ENCODE results near the gene ATP5ME.
"Not testable (repeated sequence)": the region's sequence is repeated elsewhere in the genome, so short reads cannot be mapped to it uniquely, and the experiment has no call there.

Gene ATP5ME

DNA sequence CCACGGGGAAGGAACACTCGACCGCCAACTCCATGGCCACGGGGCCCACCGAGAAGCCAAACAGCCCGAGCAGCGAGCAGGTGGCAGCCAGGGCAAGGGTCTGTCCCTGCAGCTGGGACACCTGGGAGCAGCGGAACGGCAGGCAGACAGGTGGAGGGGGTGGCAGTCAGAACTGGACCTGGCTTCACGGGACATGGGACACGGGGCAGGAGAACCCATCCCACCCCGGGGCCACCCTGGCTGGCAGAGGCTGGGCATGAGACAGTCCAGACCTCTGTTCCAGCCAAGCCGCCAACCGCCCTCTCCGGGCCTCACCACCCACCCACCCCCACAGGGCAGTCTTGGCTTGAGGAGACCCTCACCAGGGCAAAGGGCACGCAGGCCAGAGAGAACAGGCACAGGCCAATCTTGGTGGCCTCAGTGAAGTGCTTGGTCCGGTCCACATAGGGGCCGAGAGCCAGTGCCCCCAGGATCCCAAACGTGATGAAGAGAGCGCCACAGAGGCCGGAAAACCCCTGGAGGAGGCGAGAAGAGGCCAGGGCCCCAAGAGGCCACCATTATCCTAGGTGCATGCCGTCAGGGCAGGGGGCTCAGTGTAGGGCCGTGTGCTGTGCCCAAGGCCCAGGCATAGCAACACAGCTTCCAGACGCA lies 9.3 kb upstream of the ATP5ME start:
- no peak for DNase-seq

DNA sequence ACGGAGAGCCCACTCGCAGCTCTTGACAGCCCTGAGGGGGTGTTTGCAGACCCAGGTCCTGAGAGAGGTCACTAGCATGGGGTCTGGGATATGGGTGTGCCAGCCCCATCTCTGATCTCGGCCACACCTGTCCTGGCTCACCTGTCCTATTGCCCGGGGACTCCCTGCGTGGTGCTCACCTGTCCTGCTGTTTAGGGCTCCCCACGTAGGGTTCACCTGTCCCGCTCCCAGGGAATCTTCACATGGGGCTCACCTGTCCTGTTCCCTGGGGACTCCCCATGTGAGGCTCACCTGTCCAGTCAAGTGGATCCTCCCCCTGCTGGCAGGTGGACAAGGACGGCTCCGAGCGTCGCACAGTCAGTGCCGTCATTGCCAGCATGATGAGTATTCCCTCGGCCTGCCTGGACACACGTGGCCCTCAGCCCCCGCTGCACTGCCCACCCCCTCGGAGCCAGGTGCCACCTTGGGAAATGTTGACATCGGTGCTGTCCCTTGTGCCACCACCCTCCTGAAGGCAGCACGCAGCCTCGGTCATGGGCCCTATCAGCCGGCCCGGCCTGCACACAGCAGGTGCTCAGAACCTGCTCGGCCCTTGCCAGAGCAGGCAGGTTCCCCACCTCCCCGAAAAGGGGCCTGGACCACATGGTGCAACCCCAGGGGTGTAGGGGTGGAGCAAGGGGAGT lies 8.6 kb upstream of the ATP5ME start:
- no peak for DNase-seq

DNA sequence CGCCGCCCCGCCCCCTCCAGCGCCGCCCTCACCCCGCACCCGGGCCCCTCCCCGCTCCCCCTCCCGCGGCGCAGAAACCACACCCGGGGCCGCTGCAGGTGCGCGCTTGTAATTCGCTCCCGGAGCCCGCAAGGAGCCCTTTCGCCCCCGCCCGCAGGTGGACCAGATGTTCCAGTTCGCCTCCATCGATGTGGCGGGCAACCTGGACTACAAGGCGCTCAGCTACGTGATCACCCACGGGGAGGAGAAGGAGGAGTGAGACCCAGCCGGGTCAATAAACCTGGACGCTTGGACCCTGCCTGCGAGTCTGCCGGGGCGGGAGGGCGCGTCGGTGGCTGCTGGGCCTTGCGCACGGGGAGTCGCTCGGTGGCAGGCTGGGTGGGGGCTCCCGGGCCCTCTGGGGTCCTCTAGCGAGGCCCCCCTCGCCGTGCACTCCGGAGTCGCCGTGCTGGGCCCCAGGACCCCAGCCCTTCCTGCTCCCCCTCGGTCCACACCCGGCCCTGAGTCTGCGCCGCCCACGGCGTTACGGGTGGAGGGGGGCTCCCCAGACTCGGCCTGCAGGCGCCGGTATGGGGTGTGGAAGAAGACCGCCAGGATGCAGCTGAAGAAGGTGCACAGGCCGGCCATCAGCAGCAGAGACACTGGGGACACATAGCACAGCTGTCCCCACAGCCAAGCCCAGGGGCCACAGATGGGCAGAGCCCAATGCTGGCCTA lies 7.8 kb upstream of the ATP5ME start:
- peak; percentile 27 for DNase-seq

DNA sequence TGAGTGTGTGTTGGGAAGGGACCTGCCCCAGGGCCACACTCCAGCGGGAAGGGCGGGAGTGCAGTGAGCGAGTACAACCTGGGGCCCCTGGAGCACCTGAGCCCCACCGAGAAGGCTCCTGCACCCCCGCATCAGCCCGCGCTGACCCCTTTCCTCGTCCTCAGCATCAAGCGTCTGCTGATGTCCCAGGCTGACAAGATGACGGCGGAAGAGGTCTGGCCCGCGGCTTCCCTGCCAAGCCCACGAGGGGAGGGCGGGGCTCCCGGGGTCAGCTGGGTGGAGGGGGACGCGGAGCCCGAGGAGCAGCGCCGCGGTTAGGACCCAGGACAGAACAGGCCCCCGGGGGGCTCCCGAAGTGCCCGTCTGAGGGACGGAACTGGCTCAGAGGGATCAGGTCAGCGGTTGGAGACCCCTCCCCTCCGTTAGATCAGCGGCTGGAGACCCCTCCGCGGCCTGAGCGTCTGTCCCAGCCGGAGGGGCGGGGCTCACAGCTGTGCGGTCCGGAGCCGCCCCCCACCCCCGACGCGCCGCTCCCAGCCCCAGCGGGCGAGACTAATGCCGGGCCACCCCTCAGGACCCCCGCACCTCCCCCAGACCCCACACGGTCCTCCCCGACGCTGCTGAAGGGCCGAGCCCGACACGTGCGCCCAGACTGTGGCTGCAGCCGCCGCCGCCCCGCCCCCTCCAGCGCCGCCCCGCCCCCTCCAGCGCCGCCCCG lies 7.0 kb upstream of the ATP5ME start:
- peak; percentile 18 for DNase-seq

DNA sequence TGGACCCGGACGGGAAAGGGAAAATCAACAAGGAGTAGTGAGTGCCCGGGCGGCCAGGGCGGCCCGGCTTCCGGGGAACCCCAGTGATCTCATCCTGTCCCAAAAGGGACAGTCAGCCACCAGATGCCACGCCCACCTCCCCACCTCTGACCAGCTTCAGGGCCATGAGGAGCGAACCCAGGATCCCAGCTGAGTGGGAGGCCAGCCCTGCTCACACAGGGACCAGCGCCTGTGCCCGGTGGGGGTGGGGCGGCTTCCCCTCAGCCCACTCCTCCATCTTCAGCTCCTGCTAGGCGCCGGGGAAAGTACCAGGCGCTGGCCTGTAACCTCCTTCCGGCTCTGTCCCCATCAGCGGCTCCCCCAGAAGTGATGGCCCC lies 6.5 kb upstream of the ATP5ME start:
- no peak for DNase-seq

DNA sequence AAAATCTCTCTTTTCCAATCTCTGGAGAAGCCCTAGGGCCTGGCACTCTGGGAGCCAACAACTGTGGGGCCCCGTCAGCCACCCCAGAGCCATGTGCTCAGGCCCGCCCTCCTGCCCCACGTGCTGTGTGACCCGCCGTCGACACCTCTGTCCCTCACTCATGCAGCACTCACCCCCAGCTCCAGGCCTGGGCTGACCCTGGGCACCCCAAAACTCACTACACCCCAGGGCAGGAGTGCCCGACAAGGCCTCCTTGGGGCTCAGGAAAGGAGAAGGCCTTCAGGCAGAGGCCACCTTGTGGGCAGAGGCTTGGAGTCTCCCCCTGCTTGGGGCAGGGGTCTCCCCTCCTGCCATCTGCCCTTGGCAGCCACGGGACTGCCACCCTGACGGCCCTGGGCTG lies 6.0 kb upstream of the ATP5ME start:
- no peak for DNase-seq

DNA sequence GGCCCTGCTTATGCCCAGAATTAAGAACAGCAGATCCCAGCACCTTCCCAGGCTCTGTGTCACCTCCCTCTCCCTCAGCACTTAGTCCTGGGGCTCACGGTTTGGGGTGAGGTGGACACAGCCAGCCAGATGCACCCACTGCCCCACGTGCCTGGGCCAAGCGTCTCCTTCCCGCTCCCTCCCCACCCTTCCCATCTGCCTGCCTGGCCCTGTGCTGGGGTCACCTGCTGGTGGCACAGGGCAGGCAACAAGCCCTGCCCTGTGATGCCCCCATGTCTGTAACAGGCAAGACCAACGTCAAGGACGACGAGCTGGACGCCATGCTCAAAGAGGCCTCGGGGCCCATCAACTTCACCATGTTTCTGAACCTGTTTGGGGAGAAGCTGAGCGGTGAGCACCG lies 5.6 kb upstream of the ATP5ME start:
- DNase-seq: no peak

DNA sequence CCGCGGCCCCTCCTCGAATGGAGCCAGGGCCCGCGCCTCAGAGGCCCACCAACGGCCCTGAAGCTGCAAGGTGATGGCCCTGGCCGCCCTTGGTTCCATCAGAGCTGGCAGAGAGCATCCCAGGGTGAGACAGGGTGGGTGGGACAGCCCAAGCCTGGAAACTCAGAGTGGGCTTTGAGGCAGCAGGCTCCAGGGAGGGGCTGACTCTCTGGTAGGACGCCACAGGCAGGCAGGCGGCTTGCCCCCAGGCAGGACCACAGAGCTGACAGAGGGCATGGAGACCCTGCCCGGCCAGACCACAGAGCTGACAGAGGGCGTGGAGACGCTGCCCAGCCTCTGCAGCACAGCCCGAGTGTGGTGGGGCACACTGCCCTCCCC lies 5.0 kb upstream of the ATP5ME start:
- DNase-seq: no peak

DNA sequence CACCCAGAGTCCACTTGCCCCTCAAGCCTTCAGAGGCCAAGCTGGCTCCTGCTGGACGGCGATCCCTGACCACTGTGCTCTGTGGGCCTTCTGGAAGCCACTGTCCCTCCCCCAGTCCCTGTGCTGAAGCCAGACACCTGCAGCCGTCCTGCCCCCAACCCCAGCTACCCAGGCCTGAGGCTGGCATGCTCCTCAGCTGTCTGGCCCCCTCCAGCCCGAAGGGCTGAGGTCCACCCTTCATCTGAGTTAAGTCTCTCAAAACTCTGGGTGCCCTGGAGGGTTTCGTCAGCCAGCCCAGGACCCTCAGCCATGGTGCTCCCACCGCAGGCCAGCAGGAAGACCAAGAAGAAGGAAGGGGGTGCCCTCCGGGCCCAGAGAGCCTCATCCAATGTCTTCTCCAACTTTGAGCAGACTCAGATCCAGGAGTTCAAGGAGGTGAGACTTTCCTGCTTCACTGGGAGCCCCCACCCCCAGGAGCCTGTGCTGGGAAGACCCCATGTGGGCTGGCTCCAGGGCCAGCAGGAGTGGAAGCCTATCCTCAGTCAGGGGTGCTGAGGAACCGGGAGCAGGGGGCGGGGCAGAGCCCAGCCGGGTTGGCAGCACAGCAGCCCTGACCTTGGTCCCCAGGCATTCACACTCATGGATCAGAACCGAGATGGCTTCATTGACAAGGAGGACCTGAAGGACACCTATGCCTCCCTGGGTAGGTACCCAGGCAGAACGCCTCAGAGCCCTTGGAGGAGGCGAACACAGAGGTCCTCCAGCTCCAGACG lies 4.4 kb upstream of the ATP5ME start:
- no peak for DNase-seq

DNA sequence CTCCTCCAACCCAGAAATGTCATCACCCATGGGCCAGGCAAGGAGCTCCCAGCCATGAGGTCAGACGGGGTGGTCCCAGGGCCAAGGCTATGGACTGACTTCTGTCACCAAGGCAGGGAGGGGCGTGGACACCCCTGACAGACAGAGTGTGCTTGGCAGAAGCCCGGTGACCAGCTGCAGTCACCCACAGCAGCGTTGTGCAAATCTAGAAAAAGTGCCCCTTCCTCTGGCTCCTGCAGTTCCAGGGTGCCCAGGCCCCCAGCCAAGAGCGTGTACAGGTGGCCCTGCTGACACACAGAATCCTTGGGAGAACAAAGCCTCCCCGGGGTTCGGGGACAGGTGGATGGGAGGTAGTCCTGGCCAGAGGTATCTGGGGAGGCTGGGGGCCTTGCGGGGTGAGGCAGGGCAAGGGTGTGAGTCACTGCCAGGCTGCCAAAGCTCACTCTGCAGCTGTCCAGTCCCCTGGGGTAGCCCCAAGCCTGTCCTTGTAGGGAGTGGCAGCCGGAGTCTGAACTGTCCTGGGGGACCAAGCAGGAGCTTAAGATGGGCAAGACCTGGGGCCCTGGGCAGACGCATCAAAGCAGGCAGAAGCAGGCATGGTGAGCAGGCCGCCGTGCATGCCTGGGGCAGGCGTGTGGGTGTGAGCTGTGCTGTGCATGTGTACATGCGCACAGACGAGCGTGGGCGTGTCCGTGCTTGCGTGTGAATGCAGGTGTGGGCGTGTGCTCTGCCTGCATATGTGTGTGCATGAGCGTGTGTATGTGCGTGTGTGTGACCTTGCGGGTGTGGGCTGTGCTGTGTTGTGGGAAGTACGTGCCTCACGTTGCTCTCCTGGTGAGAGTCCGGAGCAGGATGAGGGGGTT lies 3.6 kb upstream of the ATP5ME start:
- DNase-seq: no peak

DNA sequence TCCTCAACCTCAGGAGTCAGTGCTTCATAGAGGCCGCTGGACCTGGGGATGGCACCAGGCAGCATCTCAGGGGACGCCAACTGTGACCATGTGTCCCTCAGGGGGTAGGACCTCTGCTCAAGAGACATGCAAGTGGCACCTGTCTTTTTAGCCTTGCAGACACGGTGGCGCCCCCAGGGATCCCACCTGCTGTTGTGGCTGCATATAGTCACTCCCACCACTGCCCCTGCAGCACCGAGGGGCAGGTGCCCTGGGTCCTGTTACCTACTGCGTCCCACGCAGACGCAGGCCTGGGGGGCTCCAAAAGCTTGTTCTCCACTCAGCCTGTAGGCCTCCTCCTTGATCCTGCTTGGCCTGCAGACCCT lies 2.8 kb upstream of the ATP5ME start:
- DNase-seq: no peak

DNA sequence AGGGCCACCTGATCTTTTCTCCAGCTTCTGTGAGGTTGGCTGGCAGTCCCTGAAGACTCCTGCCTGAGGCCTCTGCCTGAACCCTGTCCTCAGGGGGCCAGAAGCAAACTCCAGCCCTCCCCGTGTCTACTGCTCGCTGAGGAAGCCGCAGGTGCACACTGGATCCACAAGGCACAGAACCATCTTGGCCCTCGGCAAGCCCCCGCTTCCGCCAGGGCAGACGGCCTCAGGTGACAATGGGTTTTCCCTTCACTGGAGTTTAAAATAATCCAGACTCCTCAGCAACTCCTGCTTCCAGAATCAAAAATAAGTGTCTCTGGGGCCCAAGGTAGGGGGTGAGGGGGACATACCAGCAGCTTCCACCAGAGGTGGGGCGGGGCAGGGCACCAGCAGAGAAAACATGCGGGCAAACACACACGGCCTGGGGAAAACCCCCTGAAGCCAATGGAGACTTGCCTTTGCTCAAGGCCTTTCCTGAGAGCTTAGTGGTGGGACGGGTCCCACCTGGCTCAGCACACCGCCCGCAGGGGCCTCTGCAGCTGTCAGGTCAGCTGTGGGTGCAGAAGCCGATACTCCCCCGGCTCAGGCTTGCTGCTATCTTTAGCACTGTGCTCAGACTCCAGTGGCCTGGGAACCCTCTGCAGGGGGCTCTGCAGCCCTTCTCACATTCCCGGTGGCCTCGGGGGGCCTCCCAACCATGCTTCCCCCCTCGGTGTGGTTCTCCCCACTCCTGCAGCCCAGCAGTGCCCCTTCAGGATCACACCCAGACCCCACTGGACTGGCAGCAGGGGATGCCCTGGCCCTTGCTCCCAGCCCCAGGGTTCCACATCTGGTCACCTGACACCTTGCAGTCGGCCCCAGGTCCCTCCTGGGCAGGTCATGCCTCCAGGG lies 2.1 kb upstream of the ATP5ME start:
- no peak for DNase-seq

DNA sequence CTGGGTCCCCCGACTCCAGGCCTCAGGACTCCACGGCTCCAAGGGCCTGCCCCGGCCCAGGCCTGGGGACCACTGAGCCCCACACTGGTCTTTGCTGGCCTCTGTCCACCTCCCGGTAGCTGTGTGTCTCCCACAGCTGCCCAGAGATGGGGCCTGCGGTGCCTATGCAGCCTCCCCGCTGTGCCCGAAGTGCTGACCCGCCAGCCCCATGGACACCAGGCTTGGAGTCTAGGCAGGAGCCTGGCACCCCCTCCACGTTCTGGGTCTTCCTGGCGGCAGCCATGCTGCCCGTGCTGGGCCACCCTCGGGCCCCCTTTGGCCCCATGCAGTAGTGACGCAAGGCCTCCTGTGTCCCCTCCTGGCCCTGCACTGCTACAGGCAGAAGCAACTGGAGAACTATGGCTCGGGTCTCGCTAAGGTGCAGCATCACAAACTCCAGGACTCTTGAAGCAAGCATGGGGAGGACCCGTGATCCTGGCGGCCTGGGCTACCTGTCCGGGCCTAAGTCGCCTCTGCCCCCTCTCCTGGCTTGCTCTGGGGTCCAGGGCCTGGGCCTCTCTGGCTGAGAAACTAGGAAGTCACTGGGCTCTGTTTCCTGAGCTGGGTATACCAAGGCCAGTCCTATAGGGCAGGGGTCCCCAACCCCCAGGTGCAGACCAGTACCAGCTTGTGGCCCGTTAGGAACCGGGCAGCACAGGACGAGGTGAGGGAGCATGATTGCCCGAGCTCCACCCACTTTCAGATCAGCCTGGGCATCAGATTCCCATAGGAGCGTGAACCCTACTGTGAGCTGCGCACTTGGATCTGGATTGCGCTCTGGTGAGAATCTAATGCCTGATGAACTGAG lies 1.2 kb upstream of the ATP5ME start:
- no peak for DNase-seq

DNA sequence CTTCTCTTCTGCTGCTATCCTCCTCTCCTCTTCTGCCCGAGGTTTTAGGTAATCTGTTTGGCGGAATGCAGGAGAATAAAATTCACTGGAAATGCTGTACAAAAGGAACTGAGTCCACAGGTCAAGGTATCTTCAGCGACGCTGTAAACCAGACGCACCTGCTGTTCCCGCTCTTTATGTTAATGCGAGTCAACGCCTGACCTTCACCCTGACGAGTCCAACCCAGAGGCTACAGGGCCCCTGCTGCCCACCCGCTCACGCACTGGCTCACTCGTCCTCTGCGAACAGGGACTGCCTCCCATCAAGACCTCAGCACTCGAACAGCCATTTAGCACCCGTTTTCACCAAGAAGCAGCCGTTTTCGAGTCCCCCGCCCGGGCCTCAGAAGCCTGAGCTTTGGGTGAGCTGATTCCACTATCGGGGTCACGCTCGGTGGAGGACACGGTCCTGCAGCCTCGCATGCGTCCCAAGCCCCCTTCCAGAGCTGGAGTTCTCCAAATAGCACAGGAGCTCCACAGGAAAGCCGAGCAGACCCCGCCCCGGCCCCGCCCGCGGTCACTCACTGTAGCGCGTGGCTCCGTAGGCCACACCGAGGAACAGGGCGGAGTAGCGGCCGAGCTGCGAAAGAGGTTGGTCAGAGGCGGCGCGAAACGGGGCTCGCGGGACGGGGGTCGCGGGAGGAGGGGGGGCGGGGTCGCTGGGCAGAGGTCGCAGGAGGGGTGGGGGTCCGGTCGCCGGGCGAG lies 556 bp downstream of the ATP5ME start:
- DNase-seq: no peak

DNA sequence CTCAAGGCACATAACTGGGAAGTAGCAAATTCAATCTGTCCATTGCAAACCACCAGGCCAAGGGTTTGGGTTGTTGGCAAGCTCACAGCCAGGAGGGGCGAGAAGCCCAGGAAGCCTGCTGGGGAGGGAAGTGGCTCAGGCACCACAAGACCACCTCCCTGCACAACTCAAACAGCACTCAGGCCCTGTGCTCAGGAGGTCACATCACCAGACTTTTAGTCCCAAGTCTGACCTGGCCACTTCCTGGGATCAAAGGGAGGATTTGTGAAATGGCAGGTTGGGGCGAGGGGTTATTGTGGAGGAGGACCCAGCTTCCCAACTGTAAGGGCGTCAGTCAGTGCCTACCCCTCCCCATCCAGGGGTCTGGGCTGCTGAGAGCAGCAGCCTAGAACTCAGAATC lies 2.3 kb downstream of the ATP5ME start:
- DNase-seq: no peak

DNA sequence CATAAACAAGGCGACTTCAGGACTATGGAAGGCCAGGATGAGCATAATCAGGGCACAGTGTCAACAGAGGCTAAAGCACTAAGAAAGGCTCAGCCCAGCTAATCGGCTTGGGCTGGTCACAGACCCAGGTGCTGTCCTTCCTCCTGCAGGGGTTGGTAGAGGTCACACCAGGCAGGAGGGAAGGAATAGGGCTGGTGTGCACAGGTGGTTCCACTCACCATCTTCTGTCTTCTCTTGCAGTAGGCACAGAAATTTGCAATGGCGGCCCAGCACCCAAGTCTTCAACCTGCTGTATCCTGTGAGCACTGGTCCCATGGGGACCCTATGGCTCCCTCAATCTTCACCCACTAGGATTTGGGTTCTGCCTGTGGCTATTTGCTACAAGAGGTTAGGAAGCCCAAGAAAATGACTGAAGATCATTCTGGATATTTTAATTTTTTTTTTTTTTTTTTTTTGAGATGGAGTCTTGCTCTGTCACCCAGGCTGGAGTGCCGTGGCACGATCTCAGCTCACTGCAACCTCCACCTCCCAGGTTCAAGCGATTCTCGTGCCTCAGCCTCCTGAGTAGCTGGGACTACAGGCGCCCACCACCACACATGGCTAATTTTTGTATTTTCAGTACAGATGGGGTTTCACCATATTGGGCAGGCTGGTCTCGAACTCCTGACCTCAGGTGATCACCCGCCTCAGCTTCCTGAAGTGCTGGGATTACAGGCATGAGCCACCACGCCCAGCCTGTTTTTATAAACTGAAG lies 4.1 kb downstream of the ATP5ME start:
- DNase-seq: not testable (repeated sequence)

DNA sequence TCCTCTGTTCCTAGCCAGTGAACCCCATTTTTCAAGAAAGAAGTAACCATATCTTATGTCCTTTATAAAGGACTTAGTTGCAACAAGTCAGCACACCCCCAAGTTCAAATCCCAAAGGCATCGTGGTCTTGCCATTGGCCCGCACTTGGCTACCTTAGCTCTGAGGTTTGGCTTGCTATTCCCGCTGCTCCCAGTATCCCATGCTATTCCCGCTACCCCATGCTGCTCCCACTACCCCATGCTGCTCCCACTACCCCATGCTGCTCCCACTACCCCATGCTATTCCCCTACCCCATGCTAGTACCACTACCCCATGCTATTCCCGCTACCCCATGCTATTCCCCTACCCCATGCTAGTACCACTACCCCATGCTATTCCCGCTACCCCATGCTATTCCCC lies 5.9 kb downstream of the ATP5ME start:
- DNase-seq: not testable (repeated sequence)

DNA sequence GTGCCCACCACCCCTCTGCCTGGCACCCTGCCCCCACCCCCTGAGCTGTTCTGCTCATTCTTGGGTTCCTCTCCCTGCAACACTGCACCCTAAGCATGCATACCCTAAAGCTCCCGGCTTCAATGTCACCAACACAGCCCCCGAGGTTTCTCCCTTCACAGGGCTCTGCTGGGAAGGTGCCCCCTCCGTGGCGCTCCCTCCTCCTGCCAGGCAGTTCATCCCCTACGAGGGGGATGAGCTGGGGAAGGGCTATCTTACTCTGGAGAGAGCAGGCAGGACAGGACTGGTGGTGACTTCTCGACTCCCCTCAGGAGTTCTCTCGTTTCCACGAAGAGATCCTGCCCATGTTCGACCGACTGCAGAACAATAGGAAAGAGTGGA lies 6.5 kb downstream of the ATP5ME start:
- no peak for DNase-seq

Measured in NCI-H1105 treated with DMSO at 0.1 percent for 48 hours (cell line).